ENCODE data around the gene VAV3. TPM values are rescaled to one million over a fixed set of nuclear protein-coding genes. Genes with fewer than 3 reads are reported as not detected.

The VAV3 gene
- total RNA-seq, 1 donor from 2014 or later = 1.4 TPM

DNA sequence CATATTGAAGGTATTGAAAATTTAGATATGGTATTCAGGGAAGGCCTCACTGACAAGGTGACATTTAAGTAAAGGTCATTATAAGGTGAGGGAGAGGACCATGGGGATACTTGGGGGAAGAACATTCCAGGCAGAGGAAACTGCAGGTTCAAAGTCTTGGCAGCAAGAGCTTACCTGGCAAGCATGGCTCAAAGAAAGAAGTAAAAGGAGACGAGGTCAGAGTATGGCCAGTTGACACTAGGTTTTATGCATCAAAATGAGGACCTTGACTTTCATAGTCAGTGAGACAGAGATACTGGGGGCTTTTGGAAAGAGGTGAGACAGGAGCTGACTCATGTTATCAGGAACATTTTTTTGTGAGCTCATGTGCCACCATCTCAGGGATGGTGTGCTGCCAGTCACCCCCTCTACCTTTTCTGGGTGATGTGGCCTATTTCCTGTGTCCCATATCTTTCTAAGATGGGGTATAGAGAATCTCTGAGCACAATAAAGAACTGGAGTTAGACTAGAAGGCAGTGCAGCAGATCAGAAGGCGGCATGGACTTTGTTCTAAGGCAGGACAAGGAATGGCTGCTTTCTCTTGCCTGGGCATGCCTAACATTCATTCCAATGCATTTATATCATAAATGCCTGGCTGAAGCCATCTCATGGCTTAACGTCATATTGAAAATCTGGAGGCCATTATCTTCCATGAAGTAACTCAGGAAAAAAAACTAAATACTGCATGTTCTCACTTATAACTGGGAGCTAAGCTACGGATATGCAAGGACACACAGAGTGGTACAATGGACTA is 417.4 kb downstream of the VAV3 start:
- DNase-seq (ENCODE audit: low read depth) = no peak

DNA sequence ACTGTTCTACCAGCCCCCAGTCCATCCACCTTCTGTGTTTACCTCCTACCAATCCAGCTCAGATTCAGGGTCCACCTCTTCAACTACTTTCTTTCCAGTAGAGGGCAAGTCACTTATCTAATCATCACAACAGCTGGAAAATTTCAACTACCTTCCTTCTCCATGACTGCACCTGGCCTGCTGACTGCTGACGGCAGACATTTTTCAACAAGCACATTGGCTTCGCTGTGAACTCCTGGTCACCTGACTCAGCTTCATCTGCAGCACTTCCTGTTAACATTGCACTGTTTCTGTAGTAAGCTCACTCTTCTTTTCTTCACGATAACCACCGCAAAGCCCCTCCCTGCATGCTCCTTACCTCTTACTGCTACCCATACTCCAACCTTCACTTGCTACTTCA is 418.4 kb downstream of the VAV3 start:
- DNase-seq (ENCODE audit: low read depth) = no peak

DNA sequence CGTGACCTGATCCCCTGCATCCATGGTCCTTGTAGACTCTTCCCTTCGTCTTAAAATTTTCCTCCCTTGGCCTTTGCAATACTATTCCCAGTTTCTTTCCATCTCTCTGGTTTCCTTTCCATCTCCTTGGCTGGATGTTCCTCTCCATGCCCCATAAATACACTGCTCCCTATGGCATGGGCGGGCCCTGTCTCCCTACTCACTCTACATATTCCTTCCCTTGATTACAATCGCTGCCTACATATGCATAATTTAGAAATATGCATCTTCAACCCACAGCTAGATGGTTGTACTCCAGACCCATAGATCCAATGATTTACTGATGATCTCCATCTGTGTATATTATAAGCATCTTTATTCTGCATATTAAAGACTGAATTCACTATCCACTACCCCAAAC is 419.1 kb downstream of the VAV3 start:
- no peak for DNase-seq (ENCODE audit: low read depth)

DNA sequence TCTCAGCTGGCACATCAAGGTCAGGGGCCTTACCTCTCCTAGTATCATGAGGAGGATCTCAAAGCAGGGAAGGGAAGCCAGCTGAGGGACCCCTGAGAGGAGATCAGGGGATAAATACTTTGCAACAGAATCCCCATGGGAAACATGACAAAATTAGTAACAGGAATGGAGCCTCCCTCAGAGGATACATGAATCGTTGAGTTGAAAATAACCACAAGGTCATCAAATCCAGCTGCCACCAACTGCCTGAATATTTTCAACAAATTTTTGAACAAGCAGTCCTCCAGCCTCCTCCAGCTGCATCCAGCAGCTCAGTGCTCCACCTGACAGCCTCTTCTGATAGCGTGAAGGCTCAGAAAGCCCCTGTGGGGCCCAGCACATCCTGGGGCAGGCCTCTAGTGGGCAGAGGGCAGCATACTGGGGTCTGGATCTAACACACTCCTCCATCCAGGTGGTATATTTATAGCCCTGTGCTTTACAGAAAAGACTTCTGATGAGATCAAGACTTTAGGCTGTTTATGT is 419.9 kb downstream of the VAV3 start:
- peak; percentile 24 for DNase-seq (ENCODE audit: low read depth)

DNA sequence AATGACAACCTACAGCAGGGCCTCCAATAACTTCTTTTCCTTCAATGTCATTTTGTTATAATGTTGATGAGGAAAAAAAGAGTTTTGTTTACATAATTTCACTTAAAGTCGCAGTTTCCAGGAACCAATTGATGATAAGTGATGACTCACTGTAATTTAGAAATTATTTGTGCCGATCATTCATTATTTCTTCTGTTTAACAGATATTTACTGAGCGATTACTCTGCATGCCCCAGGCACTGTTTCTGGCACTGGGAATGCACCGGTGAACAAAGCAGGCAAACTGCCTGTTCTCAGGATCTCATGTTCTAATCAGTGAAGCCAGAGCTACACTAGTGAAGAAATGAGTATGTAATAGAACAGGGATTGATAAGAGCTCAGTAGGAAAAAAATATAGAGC is 420.7 kb downstream of the VAV3 start:
- no peak for DNase-seq (ENCODE audit: low read depth)

DNA sequence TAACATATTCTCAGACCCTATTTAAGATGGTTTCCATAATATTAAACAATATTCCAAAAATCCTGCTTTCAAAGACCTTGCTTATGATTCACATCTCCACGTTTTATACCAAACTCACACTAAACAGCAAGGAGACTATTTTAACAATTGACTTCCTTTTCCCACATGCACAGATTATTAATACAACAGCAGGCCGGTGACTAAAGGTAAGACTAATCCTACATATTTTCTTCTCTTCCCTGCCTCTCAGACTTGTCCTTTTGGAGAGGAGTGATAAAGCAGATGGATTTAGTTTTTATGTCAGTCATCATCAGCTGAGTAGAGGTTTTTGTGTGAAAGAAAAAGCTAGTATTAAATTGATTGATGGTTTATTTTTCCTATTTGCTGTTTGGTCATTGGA is 423.6 kb downstream of the VAV3 start:
- DNase-seq (ENCODE audit: low read depth) = no peak

DNA sequence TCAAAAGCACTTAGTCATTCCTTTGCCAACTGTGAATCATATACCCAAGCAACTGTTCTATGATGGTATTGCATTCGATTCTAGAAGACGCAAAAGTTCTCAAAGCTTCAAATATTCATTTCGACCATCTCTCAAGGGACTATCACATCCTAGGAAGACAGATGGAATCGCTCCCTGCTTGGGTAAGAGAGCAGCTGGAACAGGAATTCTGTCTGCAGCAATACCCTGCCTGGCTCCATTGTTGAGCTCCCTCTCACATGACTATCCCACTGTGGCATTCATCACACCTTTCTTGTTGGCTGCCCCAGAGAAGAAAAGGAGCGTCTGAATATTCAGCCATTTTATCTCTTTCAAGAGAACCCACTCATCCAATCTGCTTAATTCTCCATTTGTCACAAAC is 426.5 kb downstream of the VAV3 start:
- peak; percentile 34 for DNase-seq (ENCODE audit: low read depth)

DNA sequence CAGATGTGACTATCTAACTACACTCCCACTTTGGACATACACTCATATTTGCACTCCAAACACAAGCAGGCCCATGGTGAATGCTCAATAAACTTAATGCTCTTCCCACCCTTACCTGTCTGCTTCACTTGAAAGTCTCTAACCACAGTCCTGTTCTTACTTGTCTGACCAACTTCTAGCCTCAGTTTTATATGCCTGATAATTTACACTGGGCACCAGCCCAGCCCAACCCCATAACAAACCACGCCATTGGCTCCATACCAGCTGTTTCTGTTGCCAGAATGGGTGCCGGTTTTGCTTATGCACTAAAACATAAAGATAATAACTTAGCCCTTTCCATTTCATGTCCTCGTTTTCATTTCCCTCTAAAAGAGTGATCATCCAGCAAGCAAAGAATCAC is 428.7 kb downstream of the VAV3 start:
- DNase-seq (ENCODE audit: low read depth) = no peak

DNA sequence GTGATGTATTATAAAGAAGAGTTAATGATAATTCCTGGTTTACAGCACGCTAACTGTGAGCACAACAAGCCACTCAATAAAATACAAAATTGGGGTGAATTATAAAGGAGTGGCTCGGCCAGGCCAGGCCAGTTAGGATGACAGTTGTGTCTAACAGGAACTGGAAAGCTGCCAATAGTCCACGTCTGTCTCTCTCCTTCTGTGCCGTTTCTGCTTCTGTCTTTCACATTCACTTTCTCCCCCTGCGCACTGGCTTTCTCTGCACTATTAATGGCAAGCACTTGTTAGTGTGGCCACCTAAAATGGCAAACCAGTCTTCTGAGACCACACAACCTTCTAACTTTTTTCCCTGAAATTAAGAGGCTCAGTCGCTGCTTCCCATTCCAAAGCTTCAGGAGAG is 429.9 kb downstream of the VAV3 start:
- no peak for DNase-seq (ENCODE audit: low read depth)

DNA sequence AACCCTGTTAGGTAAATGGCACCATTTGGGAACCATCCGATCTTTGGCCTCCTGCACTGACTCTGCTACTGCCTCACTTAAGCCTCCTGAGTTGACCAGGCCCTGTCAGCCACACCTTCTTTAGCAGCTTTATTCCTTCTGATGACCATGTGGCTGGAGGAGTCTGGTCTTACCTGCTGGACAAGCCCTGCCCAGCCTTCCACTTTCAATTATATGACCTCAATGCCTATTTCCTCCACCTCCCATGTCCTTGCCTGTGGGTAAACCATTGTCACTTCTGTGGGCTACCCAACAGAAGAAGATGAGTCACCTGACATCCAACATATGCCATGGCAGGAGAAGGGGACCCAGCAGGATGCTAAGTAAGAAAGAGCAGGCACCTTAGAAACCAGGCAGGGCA is 430.3 kb downstream of the VAV3 start:
- no peak for DNase-seq (ENCODE audit: low read depth)

DNA sequence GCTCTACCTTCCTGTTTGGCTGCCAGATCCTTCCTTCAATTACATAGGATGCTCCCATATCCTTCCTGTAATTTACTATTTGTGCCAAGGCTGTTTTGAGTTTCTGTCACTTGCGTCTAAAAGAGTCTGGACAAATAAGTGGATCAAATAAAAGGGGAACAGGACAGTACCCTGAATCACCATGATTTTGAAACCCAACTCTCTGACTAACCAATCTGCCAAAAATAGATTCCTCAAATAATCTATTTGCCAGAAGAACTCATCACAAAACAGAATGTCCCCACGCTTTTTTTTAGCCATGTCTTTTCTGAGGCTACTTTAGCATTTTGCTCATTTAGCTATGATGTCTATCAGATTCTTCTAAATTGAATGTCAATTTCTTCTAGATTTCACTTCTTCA is 431.5 kb downstream of the VAV3 start:
- DNase-seq (ENCODE audit: low read depth) = no peak

DNA sequence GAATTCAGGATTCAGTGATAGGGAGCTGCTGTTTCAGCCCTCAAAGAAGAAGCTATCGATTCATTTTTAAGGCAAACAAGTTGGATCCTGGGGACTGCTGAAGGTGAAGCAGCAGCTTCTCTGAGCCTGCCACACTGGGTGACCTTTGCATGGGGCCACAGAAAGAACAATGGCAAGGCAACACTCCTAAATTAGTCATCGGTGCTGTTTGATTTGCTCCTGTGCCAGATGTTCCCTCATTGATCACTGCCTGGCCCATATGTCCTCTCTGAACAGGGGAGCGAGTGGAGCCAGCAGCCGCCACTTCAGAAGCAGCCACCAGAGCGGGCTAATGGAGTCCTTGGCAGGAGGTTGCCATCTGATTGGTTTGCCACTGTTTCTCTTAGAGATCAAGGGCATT is 432.7 kb downstream of the VAV3 start:
- no peak for DNase-seq (ENCODE audit: low read depth)

DNA sequence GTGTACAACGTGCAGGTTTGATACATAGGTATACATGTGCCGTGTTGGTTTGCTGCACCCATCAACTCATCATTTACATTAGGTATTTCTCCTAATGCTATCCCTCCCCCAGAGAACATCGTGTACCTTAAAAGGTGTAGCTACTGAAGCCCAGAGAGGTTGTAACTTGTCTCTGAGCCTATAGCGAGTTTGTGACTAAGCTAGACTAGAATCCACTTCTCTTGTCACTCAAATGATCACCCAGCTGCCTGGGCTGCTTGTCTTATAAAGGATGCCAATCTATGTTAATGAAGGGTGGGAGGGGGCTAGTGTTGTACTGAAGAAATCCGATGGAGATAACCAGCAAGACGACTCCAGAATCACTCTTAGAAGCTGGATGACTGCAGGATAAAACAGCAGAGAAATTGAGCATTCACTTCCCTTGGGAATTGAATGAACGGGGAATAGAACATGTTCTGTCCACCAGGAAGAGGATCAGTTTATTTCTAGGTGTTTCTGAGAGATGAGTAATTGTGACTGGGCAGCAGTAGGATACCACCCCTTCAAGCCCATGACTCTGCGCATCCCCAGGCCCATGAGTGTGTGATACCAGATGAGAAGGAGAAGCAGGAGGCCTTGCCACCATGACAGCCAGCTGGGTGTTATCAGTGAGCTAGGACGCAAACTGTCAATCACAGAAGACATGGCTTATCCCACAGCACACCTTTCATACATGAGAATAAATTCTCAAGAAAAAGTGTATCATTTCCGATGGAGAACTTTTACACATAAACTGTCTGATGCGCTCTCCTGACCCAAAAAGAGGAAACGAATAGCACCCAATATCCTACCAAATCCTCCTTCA is 433.7 kb downstream of the VAV3 start:
- no peak for DNase-seq (ENCODE audit: low read depth)

DNA sequence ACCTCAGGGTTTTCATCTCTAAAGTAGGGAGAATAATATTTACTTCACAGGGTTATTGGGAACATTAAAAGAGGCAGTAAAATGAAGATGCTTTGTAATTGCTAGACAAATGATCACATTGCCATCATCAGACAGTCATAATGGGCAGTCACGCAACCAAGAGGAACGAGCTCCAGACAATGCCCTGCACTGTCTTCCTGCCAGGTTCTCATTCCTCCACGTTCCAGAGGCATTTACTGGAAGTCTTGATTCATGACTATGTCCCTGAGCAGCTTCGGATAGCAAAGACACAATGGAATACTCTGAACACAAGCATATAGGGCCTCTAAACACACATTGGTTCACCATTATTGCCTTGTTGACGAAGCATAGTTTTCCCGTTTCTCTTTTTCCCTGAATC is 434.4 kb downstream of the VAV3 start:
- no peak for DNase-seq (ENCODE audit: low read depth)

DNA sequence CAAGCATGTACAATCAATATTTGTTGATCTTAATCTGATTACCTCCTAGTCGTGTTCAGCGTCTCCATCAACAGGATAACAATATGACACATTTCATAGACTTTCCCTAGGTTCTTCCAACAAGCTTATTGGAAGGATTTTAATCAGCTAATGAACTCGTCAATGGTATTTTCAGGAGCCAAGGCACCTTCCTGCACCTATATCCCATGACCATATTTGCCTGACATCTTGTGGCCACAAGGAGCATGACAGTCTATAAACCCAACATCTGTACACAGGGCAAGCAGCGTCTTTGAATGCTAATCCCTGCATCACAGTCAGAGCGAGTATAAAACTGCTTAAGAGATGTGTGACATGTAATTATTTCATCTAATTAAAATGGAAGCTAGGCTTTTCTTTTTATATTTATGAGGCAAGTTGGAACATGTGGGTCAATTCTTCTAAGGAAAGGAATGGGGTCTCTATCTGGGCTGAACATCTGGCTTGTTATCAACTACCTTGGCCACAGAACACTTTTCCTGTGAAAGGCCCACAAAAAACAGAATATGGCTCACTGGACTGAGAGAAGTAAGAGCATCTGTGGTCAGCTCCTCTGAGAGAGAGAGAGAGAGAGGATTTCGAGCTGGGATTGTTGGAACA is 435.4 kb downstream of the VAV3 start:
- peak; percentile 26 for DNase-seq (ENCODE audit: low read depth)

DNA sequence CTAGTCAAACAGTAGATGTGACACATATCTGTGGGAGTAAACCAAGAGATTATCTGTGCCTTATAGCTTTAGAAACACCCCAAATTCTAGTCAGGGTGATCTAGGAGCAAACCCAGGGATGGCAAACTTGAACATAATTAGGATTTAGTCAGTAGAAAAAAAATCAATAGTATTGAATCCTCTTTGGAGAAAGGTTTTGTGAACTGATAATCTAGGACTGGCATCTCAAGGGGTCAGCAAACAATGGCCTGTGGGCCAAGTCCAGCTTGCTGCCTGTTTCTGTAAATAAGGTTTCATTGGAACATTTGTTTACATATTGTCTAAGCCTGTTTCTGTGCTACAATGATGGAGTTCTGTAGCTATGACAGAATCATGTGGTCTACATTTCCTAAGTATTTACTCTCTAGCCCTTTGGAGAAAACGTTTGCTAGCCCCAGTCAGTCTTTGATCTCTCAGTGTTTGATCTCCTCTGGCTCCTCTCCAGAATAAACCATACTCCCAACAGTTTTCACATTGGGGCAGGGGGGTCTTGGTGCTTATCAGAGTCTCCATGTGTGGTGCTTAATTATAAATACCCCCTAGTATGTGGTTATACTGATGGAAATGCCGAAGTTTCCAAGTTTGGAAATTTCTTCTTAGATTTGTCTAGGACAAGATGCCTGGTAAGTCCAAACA is 438.3 kb downstream of the VAV3 start:
- DNase-seq (ENCODE audit: low read depth) = no peak

DNA sequence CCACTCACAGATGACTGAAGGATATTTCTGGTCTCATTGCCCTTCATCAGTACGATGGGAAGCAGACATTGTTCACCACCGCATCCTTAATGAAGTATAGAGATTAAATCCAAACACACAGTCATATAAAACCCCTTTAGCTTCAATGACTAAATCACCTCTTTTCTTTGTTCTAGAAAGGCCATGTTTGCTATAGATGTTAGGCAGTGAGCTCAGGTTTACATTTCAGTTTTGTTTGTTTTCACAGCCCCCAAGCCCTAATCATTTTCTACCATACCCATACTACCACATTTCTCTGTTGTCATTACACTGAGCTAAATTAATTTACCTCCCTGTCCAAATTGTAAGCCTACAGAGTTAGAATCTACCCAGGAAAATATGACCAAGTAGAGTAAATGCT is 439.0 kb downstream of the VAV3 start:
- DNase-seq (ENCODE audit: low read depth) = no peak

DNA sequence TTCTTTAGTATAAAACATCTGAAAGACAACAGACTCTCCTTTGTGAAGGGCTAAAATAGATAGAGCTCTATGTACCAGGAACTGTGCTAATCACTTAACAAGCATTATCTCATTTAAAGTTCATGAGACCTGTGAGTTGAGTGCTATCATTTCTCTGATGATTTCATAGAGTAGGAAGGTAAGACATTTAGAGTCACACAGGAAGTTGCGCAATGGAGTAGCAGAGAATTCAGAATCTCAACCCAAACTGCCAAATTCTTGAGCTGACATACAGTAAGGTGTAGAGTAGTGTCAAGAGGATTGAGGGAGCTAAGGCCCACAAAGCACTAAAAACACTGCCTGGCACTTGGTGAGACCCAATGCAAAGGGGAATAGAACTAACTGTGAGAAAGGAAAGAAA is 439.8 kb downstream of the VAV3 start:
- no peak for DNase-seq (ENCODE audit: low read depth)

DNA sequence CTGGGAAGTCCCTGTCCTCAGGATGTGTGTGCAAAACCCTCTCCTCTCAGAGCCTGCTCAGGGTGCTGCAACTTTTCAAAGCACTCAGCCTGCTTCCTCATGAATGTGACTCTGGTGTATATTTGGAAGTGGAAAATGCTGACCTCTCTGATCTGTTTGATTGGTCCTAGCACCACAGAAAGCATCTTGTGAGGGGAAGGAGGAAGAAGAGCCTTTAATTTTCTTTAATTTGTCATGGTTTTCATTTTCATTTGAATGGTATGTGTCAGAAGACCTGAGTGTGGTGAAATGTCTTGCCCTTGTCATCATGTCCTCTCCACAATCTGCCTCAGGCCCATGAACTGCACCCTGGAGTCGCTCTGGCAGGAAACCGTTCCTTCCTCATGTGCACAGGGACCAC is 440.7 kb downstream of the VAV3 start:
- no peak for DNase-seq (ENCODE audit: low read depth)

DNA sequence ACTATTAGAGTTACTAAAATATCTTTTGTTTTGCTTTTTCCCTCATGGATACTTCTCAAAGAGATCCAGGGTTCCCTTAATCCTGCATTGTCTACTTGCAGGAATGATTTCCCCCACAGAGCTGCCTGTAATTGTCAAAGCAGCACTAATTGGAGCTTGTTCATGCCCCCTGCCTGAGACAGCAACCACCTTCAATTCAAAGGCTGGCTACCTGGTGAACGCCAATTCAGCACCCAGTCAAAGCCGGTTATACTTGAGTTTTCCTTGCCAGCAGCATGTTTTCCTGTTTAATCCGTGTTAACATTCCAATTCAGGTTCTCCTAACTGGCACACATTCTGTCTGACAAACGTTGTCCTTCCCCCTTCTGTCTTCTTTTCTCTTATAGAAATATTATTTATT is 441.2 kb downstream of the VAV3 start:
- DNase-seq (ENCODE audit: low read depth) = no peak

DNA sequence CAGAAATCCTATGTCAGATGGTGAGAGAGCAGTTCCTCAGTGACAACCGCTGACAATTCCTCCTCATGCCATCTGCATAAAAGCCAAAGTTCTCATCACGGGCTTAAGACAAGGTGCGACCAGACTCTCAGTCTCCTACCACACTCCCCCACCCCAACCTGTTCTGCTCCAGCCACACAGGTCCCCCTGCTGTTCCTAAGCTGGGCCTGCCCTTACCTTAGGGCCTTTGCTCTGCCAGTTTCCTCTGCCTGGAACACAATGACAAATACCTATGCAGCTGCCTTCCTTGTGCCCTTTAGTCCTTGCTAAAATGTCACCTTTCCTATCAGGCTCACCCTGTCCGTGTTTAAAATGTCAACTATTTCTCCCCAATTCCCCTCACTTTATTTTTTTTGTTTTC is 441.9 kb downstream of the VAV3 start:
- no peak for DNase-seq (ENCODE audit: low read depth)
